ENCODE data around the gene FAM118B. TPM values are rescaled to one million over a fixed set of nuclear protein-coding genes. Genes with fewer than 3 reads are reported as not detected.

The FAM118B gene
- total and polyA plus RNA-seq, 4 donors: 10.8 to 24.3 (median 20.7) TPM

DNA sequence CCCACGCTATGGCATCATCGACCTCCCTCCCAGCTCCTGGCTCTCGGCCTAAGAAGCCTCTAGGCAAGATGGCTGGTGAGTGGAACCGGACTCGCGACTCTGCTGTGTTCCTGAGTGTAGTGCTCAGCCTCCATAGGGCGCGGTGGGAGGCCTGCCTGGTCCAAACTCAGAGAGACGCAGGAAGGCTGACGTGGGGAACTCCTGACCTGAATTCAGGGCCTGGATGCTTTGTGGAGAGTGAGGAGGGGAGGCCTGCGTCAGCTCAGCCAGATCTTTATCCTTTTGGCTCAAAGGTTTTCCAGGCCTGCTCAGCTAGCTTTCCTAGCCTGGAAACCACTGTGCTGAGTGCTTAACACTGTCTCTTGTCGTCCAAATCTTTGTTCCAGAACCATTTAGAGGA, 79.3 kb downstream of the FAM118B start:
- Histone ChIP-seq H3K4me1 (ENCODE audit: control insufficient read depth in 5 of 5, insufficient read depth in 5 of 5, low read length in 5 of 5) (no peaks in the 10 kb centered on the region), H3K27ac (ENCODE audit: low read depth in 1 of 2, low read length in 1 of 2) (no peak overlapping the region), H3K9me3 (ENCODE audit: control insufficient read depth in 4 of 4, insufficient read depth in 3 of 4, low read length in 3 of 4) (no peaks in the 10 kb centered on the region), H3K4me3 (no peak overlapping the region), H3K36me3 (ENCODE audit: control insufficient read depth in 4 of 4, insufficient read depth in 4 of 4, low read length in 4 of 4) (peaks cover 0 to 36% (median 31%) of the 10 kb centered on the region in 4 donors), H3K27me3 (ENCODE audit: control insufficient read depth in 3 of 3, insufficient read depth in 3 of 3, low read length in 2 of 3) (no peaks in the 10 kb centered on the region), H3K9ac (ENCODE audit: insufficient read depth in 1 of 2, low read length in 2 of 2) (no peak overlapping the region)
- WGBS, 2 donors: 93 to 97% methylated on average over 12 of the region's 12 CpGs
- TF ChIP-seq, protein P1, sequence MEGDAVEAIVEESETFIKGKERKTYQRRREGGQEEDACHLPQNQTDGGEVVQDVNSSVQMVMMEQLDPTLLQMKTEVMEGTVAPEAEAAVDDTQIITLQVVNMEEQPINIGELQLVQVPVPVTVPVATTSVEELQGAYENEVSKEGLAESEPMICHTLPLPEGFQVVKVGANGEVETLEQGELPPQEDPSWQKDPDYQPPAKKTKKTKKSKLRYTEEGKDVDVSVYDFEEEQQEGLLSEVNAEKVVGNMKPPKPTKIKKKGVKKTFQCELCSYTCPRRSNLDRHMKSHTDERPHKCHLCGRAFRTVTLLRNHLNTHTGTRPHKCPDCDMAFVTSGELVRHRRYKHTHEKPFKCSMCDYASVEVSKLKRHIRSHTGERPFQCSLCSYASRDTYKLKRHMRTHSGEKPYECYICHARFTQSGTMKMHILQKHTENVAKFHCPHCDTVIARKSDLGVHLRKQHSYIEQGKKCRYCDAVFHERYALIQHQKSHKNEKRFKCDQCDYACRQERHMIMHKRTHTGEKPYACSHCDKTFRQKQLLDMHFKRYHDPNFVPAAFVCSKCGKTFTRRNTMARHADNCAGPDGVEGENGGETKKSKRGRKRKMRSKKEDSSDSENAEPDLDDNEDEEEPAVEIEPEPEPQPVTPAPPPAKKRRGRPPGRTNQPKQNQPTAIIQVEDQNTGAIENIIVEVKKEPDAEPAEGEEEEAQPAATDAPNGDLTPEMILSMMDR (IDR thresholded peaks at IDR 0.05; ENCODE audit: control extremely low read depth, extremely low read depth): no peak
- ATAC-seq (ENCODE audit: insufficient read depth, low FRiP score) (no peak), DNase-seq (no peak)

DNA sequence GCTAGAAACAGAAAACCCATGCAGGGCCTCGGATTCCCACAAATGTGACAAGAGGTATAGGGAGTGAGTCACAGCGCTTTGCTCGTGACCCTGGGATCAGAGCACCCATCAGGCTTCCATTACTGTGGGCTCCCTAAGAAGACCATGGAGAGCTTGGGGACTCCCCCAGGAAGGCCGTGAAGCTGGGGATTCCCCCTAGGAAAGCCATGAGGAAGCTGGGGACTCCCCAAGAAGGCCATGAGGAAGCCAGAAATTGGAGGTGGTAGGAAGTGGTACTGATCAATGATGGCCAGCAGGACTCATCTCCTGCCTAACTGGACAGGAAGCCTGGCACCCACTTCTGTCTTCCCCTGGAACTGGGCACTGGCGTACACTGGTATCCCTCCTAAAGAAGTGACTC, 82.1 kb downstream of the FAM118B start:
- ATAC-seq (ENCODE audit: insufficient read depth, low FRiP score) (no peak), DNase-seq (no peak)
- WGBS, 2 donors: 79 to 80% methylated on average over 5 of the region's 5 CpGs
- no peak overlapping the region for H3K9ac ChIP-seq (ENCODE audit: insufficient read depth in 1 of 2, low read length in 2 of 2)
- H3K9me3 ChIP-seq (ENCODE audit: control insufficient read depth in 4 of 4, insufficient read depth in 3 of 4, low read length in 3 of 4): no peaks in the 10 kb centered on the region
- H3K4me3 ChIP-seq: no peak overlapping the region
- no peak overlapping the region for H3K27ac ChIP-seq (ENCODE audit: low read depth in 1 of 2, low read length in 1 of 2)
- peaks cover 0 to 36% (median 31%) of the 10 kb centered on the region in 4 donors for H3K36me3 ChIP-seq (ENCODE audit: control insufficient read depth in 4 of 4, insufficient read depth in 4 of 4, low read length in 4 of 4)
- TF ChIP-seq, protein P1 (IDR thresholded peaks at IDR 0.05; ENCODE audit: control extremely low read depth, extremely low read depth): no peak
- no peaks in the 10 kb centered on the region for H3K27me3 ChIP-seq (ENCODE audit: control insufficient read depth in 3 of 3, insufficient read depth in 3 of 3, low read length in 2 of 3)
- H3K4me1 ChIP-seq (ENCODE audit: control insufficient read depth in 5 of 5, insufficient read depth in 5 of 5, low read length in 5 of 5): no peaks in the 10 kb centered on the region

DNA sequence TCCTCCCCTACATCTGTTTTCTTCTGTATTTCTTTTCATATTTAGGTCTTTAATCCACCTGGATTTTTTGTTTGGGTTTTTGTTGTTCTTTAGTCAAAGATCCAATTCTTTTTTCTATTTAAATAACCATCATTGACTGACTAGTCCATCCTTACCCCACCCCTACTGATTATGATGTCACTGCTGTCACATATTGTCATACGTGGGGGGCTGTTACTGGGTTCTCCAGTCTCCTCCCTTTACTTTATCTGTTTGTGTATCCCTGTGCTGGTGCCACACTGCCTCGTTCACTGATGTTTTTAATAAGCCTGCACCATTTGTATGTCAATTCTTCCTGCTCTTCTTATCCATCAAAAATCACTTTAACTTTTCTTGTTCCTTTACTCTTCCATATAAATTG, 85.4 kb downstream of the FAM118B start:
- H3K4me1 ChIP-seq (ENCODE audit: control insufficient read depth in 5 of 5, insufficient read depth in 5 of 5, low read length in 5 of 5): no peaks in the 10 kb centered on the region
- 85 to 87% methylated on average over 2 of the region's 2 CpGs for WGBS, 2 donors
- H3K4me3 ChIP-seq: no peak overlapping the region
- peaks cover 4 to 22% (median 19%) of the 10 kb centered on the region in 4 donors for H3K36me3 ChIP-seq (ENCODE audit: control insufficient read depth in 4 of 4, insufficient read depth in 4 of 4, low read length in 4 of 4)
- H3K27me3 ChIP-seq (ENCODE audit: control insufficient read depth in 3 of 3, insufficient read depth in 3 of 3, low read length in 2 of 3): no peaks in the 10 kb centered on the region
- TF ChIP-seq, protein P1 (IDR thresholded peaks at IDR 0.05; ENCODE audit: control extremely low read depth, extremely low read depth): no peak
- no peak overlapping the region for H3K27ac ChIP-seq (ENCODE audit: low read depth in 1 of 2, low read length in 1 of 2)
- DNase-seq (no peak), ATAC-seq (ENCODE audit: insufficient read depth, low FRiP score) (no peak)
- no peaks in the 10 kb centered on the region for H3K9me3 ChIP-seq (ENCODE audit: control insufficient read depth in 4 of 4, insufficient read depth in 3 of 4, low read length in 3 of 4)
- no peak overlapping the region for H3K9ac ChIP-seq (ENCODE audit: insufficient read depth in 1 of 2, low read length in 2 of 2)
